Stimulated activated CD8-positive, alpha-beta memory T cell treated with anti-CD3 and anti-CD28 coated beads, Interleukin-7, amount 100 ng/mL, for 24 hours (primary cell): ENCODE measurements around the gene GPRASP3.
A peak's percentile ranks its signal among the peaks of the same experiment; 100 is the strongest.

ENCODE experiments used
- DNase-seq: peaks from one replicate; pipeline ENCODE4 v3.0.0-alpha.2; 2020; ENCODE audit warnings: low read depth

The GPRASP3 gene

DNA sequence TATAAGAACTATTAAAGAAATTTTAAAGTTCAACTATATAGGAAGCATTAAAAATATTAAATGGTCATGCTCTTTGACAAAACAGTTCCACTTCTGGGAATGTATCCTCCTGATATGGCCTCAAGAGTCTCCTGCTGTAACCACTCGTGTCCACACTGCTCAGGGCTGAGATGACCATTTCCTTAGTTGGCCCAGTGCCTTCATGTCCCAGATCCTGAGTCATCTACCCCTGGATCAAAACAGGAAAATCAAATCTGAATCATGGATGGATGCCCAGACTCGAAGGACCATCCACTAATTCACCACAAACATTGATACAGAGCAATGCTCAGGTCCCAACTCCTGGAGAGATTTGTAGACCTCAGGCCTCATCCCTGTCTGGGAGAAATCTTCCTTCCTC is 44.7 kb downstream of the GPRASP3 start:
- DNase-seq, result no peak

DNA sequence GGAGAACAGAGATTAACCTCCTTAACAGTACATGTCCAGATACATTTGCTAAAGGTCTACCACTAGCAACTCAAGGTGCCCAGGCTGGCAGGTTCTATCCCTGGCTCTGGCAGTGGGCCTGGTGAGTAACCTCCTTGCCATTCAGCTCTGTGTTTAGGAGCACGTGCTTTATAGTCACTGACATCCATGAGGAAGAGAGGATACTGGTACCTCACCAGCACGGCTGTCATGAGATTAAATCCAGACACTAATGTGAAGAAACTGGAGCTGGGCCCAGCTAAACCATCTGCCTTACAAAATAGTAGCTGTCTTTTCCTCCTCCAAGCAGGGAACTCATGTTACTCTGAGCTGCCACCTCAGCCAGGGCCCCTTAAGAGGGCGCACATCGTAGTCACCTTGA is 45.3 kb downstream of the GPRASP3 start:
- DNase-seq, result no peak

DNA sequence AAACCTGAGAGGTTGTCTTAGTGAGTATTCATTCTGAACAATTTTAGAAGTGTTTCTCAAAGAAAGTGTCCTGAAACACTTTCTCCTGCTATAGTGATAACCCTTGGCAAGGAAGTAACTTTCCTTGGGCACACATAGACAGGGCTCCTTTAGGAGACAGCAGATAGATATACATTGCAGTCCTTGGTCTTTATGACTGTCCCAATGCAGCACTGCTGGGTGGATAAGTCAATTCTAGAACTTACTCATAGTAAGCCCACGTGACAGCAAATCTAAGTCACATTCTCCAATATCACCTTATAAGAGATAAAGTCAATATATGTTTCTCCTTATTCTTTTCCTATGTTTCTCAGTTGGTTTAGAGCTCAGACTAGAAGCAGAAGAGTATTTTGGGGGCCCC is 46.7 kb downstream of the GPRASP3 start:
- no peak for DNase-seq

DNA sequence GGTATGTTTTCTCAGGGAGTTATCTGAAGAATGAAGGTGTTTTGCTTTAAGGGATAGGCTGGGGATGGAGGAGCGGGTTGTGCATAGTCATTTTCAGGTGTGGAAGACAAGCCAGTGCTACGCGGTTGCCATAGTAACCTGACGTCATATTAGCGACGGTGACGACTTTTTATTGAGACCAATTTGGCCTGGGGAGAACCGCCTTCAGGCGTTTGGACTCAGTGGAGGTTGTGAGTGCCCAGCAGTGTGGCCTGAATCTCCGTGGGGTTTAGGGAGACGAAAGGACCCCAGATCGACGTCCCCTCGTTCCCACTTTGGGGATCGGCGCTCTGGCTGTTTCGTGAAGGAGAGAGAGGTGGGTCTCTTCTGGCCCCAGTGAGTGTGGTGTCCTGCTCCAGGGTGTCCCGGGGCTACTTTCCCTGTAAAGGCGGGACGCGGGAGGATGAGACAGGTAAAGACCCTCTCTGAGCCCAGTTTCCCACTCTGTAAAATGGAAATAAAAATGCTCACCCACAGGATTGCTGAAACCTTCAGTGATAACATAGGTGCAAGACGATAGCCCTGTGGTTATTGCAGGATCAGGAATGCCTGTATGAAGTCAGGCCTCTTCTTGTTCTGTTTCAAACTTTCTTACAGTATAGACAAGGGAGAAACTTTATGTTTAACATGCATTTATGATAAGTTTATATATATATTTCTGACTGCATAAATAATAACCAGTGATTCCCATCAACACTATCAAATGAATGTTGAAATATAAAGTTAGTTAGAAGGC is 48.6 kb downstream of the GPRASP3 start:
- DNase-seq, result peak; percentile 58
